Trophoblast cell (in vitro differentiated cells and primary cell): ENCODE measurements around the gene ONECUT2.
A peak's percentile ranks its signal among the peaks of the same experiment; 100 is the strongest.

ENCODE experiments used
- DNase-seq, 2 donors: peaks; one replicate each; pipeline ENCODE4 v3.0.0-alpha.2; 2016
- H2AFZ ChIP-seq: 2 replicates; pipeline ENCODE4 v1.6.1; 2013; ENCODE audit warnings: low read length, moderate library complexity, mild to moderate bottlenecking; ENCODE audit not compliant: insufficient read depth, poor library complexity
- H2AK5ac ChIP-seq: 2 replicates; pipeline ENCODE4 v1.6.1; 2013; ENCODE audit warnings: mild to moderate bottlenecking, low read length
- H2BK120ac ChIP-seq: 2 replicates; pipeline ENCODE4 v1.6.1; 2013; ENCODE audit warnings: low read length, mild to moderate bottlenecking, moderate library complexity; ENCODE audit not compliant: insufficient read depth, poor library complexity
- H2BK12ac ChIP-seq: 2 replicates; pipeline ENCODE4 v1.6.1; 2013; ENCODE audit warnings: mild to moderate bottlenecking, low read length, moderate library complexity
- H2BK5ac ChIP-seq: 2 replicates; pipeline ENCODE4 v1.6.1; 2013; ENCODE audit warnings: low read length, low read depth, moderate library complexity, mild to moderate bottlenecking; ENCODE audit not compliant: poor library complexity
- H3K14ac ChIP-seq: 2 replicates; pipeline ENCODE4 v1.6.1; 2013; ENCODE audit warnings: mild to moderate bottlenecking, low read length
- H3K18ac ChIP-seq: 2 replicates; pipeline ENCODE4 v1.6.1; 2013; ENCODE audit warnings: mild to moderate bottlenecking, low read length
- H3K23ac ChIP-seq: 2 replicates; pipeline ENCODE4 v1.6.1; 2013; ENCODE audit warnings: low read length
- H3K27ac ChIP-seq: 2 replicates; pipeline ENCODE4 v1.5.1; 2013; ENCODE audit warnings: low read depth, mild to moderate bottlenecking, inconsistent platforms, low read length, moderate library complexity
- H3K27me3 ChIP-seq: 2 replicates; pipeline ENCODE4 v1.6.1; 2013; ENCODE audit warnings: inconsistent platforms, mild to moderate bottlenecking, low read length, moderate library complexity; ENCODE audit not compliant: insufficient read depth
- H3K36me3 ChIP-seq, 2 experiments: 1 replicate in 1 of 2; 2 replicates in 1 of 2; pipeline ENCODE4 v1.6.1; 2013; ENCODE audit warnings: low read length in 2 of 2, mild to moderate bottlenecking in 2 of 2, moderate library complexity in 1 of 2; ENCODE audit not compliant: insufficient read depth in 2 of 2, control insufficient read depth in 1 of 2
- H3K4ac ChIP-seq: 2 replicates; pipeline ENCODE4 v1.6.1; 2013; ENCODE audit warnings: low read depth, mild to moderate bottlenecking, low read length, moderate library complexity
- H3K4me1 ChIP-seq, 2 experiments: 1 replicate in 1 of 2; 2 replicates in 1 of 2; pipeline ENCODE4 v1.6.1; 2013; ENCODE audit warnings: low read length in 2 of 2, mild to moderate bottlenecking in 2 of 2, moderate library complexity in 1 of 2; ENCODE audit not compliant: insufficient read depth in 2 of 2, control insufficient read depth in 1 of 2
- H3K4me2 ChIP-seq: 2 replicates; pipeline ENCODE4 v1.6.1; 2013; ENCODE audit warnings: inconsistent platforms, mild to moderate bottlenecking, low read length, moderate library complexity
- H3K4me3 ChIP-seq: 2 replicates; pipeline ENCODE4 v1.5.1; 2013; ENCODE audit warnings: mild to moderate bottlenecking, low read depth, low read length, inconsistent platforms
- H3K79me1 ChIP-seq: one replicate; pipeline ENCODE4 v1.6.1; 2013; ENCODE audit warnings: low read length
- H3K79me2 ChIP-seq: 2 replicates; pipeline ENCODE4 v1.6.1; 2013; ENCODE audit warnings: low read length, mild to moderate bottlenecking; ENCODE audit not compliant: control insufficient read depth, insufficient read depth, poor library complexity
- H3K9ac ChIP-seq: 2 replicates; pipeline ENCODE4 v1.6.1; 2013; ENCODE audit warnings: mild to moderate bottlenecking, low read length
- H3K9me3 ChIP-seq: 2 replicates; pipeline ENCODE4 v1.6.1; 2013; ENCODE audit warnings: low read depth, mild to moderate bottlenecking, control low read depth, inconsistent platforms, low read length; ENCODE audit not compliant: insufficient read depth
- H4K12ac ChIP-seq: 2 replicates; pipeline ENCODE4 v1.6.1; 2013; ENCODE audit warnings: low read depth, mild to moderate bottlenecking, low read length, moderate library complexity
- H4K8ac ChIP-seq: 2 replicates; pipeline ENCODE4 v1.6.1; 2013; ENCODE audit warnings: low read depth, mild to moderate bottlenecking, low read length, moderate library complexity
- H4K91ac ChIP-seq: one replicate; pipeline ENCODE4 v1.6.1; 2013; ENCODE audit warnings: low read depth, mild to moderate bottlenecking, low read length, moderate library complexity
- WGBS: extraction: QIAGEN DNeasy Blood & Tissue Kit; methylation state at CpG from one replicate; pipeline ENCODE4 v1.1.7; 2013; ENCODE audit warnings: missing lambda C conversion rate; ENCODE audit not compliant: insufficient read length, insufficient coverage; ENCODE audit errors: extremely low coverage; 5-methylcytosine and 5-hydroxymethylcytosine counted together

ONECUT2 gene

GRCh38 chr18:57523171-57523956 lies 88.2 kb downstream of the ONECUT2 start:
- no peaks in the 10 kb centered on the region for H3K79me1 ChIP-seq
- no peaks in the 10 kb centered on the region for H3K27me3 ChIP-seq
- no peak overlapping the region for H2AFZ ChIP-seq
- no peak overlapping the region for H3K4me2 ChIP-seq
- H3K4me3 ChIP-seq: no peak overlapping the region
- H3K4me1 ChIP-seq: no peaks in the 10 kb centered on the region
- no peak overlapping the region for H4K8ac ChIP-seq
- no peak overlapping the region for H3K18ac ChIP-seq
- no peak overlapping the region for H2BK5ac ChIP-seq
- WGBS: no CpG with 5 or more reads among the region's 11 CpGs
- peak in 1 of 2 donors; percentile 6 for DNase-seq
- H2BK12ac ChIP-seq: no peak overlapping the region
- no peaks in the 10 kb centered on the region for H3K79me2 ChIP-seq
- no peak overlapping the region for H3K27ac ChIP-seq
- no peak overlapping the region for H2AK5ac ChIP-seq
- H4K91ac ChIP-seq: no peak overlapping the region
- no peak overlapping the region for H3K4ac ChIP-seq
- no peaks in the 10 kb centered on the region for H3K36me3 ChIP-seq
- no peak overlapping the region for H3K9ac ChIP-seq
- H2BK120ac ChIP-seq: no peak overlapping the region
- no peak overlapping the region for H3K14ac ChIP-seq
- H4K12ac ChIP-seq: no peak overlapping the region
- peaks cover 1% of the 10 kb centered on the region for H3K9me3 ChIP-seq
- H3K23ac ChIP-seq: no peak overlapping the region

- no peak overlapping the region for H3K27ac ChIP-seq
- DNase-seq: no peak
- H3K14ac ChIP-seq: no peak overlapping the region
- H3K36me3 ChIP-seq: no peaks in the 10 kb centered on the region
- H3K27me3 ChIP-seq: no peaks in the 10 kb centered on the region
- no peak overlapping the region for H2BK12ac ChIP-seq
- no peak overlapping the region for H2BK120ac ChIP-seq
- no CpG with 5 or more reads among the region's 13 CpGs for WGBS
- H3K4me2 ChIP-seq: no peak overlapping the region
- no peak overlapping the region for H2AK5ac ChIP-seq
- no peak overlapping the region for H4K8ac ChIP-seq
- H3K23ac ChIP-seq: no peak overlapping the region
- H3K4me3 ChIP-seq: no peak overlapping the region
- no peaks in the 10 kb centered on the region for H3K9me3 ChIP-seq
- H3K18ac ChIP-seq: no peak overlapping the region
- no peak overlapping the region for H2BK5ac ChIP-seq
- no peaks in the 10 kb centered on the region for H3K79me2 ChIP-seq
- H3K79me1 ChIP-seq: no peaks in the 10 kb centered on the region
- no peak overlapping the region for H3K4ac ChIP-seq
- H3K4me1 ChIP-seq: no peaks in the 10 kb centered on the region
- no peak overlapping the region for H3K9ac ChIP-seq
- no peak overlapping the region for H4K12ac ChIP-seq
- H4K91ac ChIP-seq: no peak overlapping the region
- H2AFZ ChIP-seq: no peak overlapping the region
These were observed 92.5 kb downstream of the ONECUT2 start for GRCh38 chr18:57527556-57528229.

- Histone ChIP-seq H3K79me2 (no peaks in the 10 kb centered on the region), H4K8ac (no peak overlapping the region), H2BK5ac (no peak overlapping the region), H3K4ac (no peak overlapping the region), H2AFZ (no peak overlapping the region), H2BK120ac (no peak overlapping the region), H2AK5ac (no peak overlapping the region), H3K36me3 (no peaks in the 10 kb centered on the region), H3K27me3 (no peaks in the 10 kb centered on the region), H4K91ac (no peak overlapping the region), H3K4me3 (no peak overlapping the region), H2BK12ac (no peak overlapping the region), H3K4me1 (peaks cover 2% of the 10 kb centered on the region in 2 experiments), H3K18ac (no peak overlapping the region), H4K12ac (no peak overlapping the region), H3K27ac (no peak overlapping the region), H3K23ac (no peak overlapping the region), H3K4me2 (no peak overlapping the region), H3K9me3 (no peaks in the 10 kb centered on the region), H3K9ac (no peak overlapping the region), H3K14ac (no peak overlapping the region), H3K79me1 (no peaks in the 10 kb centered on the region)
- WGBS: no CpG with 5 or more reads among the region's 7 CpGs
- DNase-seq: no peak
These were observed 94.0 kb downstream of the ONECUT2 start for GRCh38 chr18:57529151-57529550.

GRCh38 chr18:57533006-57533867 lies 98.1 kb downstream of the ONECUT2 start:
- H3K18ac ChIP-seq: no peak overlapping the region
- no CpG with 5 or more reads among the region's 16 CpGs for WGBS
- no peak for DNase-seq

More at GRCh38 chr18:57533006-57533867, 98.1 kb downstream of the ONECUT2 start:
- no peaks in the 10 kb centered on the region for H3K27me3 ChIP-seq
- H2BK12ac ChIP-seq: no peak overlapping the region
- no peak overlapping the region for H3K4me2 ChIP-seq
- no peak overlapping the region for H2BK5ac ChIP-seq
- H4K8ac ChIP-seq: no peak overlapping the region
- no peaks in the 10 kb centered on the region for H3K9me3 ChIP-seq
- H3K4me1 ChIP-seq: peaks cover 2% of the 10 kb centered on the region in 2 experiments
- no peaks in the 10 kb centered on the region for H3K36me3 ChIP-seq
- H3K4me3 ChIP-seq: no peak overlapping the region
- H3K9ac ChIP-seq: no peak overlapping the region
- no peaks in the 10 kb centered on the region for H3K79me1 ChIP-seq
- no peak overlapping the region for H4K91ac ChIP-seq
- H4K12ac ChIP-seq: no peak overlapping the region
- H3K14ac ChIP-seq: no peak overlapping the region
- H3K4ac ChIP-seq: no peak overlapping the region
- H2AK5ac ChIP-seq: no peak overlapping the region
- no peak overlapping the region for H3K23ac ChIP-seq
- no peaks in the 10 kb centered on the region for H3K79me2 ChIP-seq
- no peak overlapping the region for H2AFZ ChIP-seq
- H2BK120ac ChIP-seq: no peak overlapping the region
- H3K27ac ChIP-seq: no peak overlapping the region
